ENCODE data around the gene PBX1. TPM values are rescaled to one million over a fixed set of nuclear protein-coding genes. Genes with fewer than 3 reads are reported as not detected.

Gene PBX1
- total and polyA plus RNA-seq, 2 experiments from 2014 or later = 40.0 to 104 TPM

- no peak for TF ChIP-seq ZNF462 (CRISPR knock-in tag; IDR thresholded peaks at IDR 0.05)
- TF ChIP-seq ZNF114 (CRISPR knock-in tag; IDR thresholded peaks at IDR 0.05) = no peak
Measured at GRCh38 chr1:164587617-164588501, 28.9 kb downstream of the PBX1 start (continued).

DNA sequence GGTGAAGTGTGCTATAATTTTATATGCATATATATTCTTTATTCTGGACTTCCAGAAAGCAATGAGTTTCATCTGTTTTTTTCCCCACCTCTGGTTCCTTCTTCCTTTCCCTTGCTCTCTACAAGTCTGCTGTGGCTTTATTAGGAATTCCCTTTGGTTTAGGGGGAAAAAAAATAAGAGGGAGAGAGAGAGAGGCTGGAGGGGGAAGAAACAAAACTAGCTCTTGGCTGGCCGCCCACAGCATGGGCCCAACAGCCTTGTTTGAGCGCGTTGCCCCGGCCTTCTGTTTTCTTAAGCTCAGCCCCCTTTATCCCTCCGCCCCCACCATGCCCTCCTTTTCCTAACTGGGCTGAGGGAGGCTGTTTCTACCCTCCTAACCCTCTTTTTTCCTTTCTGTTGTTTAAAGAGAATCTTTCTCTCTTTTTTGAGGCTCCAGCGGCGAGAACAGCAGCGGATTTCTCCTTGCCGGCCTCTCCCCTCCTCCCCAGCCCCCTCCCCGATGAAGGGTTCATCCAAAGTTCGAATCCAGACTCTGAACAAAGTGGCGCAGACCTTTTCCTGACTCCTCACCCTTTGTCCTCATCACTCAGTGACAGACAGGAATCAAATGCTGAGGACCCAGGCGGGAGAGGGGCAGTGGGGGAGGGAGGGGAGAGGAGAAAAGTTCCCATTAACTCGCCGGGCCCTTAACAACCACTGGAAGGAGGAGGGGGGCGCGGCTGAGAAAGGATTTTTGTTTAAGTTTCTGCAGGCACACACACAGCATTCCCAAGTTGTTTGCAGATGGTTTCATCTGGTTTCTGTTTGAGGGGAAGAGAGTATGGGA lies 29.7 kb downstream of the PBX1 start:
- H3K9me2 ChIP-seq (ENCODE audit: insufficient read depth) = no peaks in the 10 kb centered on the region
- peak overlapping the region; percentile 69 for H3K4me3 Mint-ChIP-seq
- peaks cover 20% of the 10 kb centered on the region for H3K27me3 Mint-ChIP-seq (ENCODE audit: insufficient read depth, low read depth, poor library complexity)
- H3F3A ChIP-seq (replicated peaks; ENCODE audit: low read depth) = peaks cover 10% of the 10 kb centered on the region; the same call in 1 of the 2 replicates
- H3K27me3 ChIP-seq (ENCODE audit: insufficient read depth) = no peaks in the 10 kb centered on the region
- H3K4me2 ChIP-seq = peak overlapping the region; percentile 74
- no peak overlapping the region for H2AFZ ChIP-seq
- H3K4me1 ChIP-seq (ENCODE audit: insufficient read depth) = peaks cover 92% of the 10 kb centered on the region
- H3K36me3 ChIP-seq (ENCODE audit: insufficient read depth) = no peaks in the 10 kb centered on the region
- ATAC-seq = peak; percentile 58
- H3K27ac Mint-ChIP-seq = peak overlapping the region; percentile 96
- H3K4me1 Mint-ChIP-seq = peaks cover 97% of the 10 kb centered on the region
- H4K20me1 ChIP-seq (replicated peaks; ENCODE audit: insufficient read depth) = peaks cover 5% of the 10 kb centered on the region
- H3K79me2 ChIP-seq (replicated peaks; ENCODE audit: insufficient read depth) = peaks cover 95% of the 10 kb centered on the region
- peak overlapping the region; percentile 94 for H3K27ac ChIP-seq (ENCODE audit: low read depth)
- peaks cover 40% of the 10 kb centered on the region for H3K36me3 Mint-ChIP-seq (ENCODE audit: low read depth)
- H3K4me3 ChIP-seq = peak overlapping the region; percentile 47
- peak; percentile 89 for DNase-seq (ENCODE audit: low spot score)
- no peaks in the 10 kb centered on the region for H3K9me3 Mint-ChIP-seq
- no peak for TF ChIP-seq JUNB (IDR thresholded peaks at IDR 0.05; ENCODE audit: unreplicated experiment)
- TF ChIP-seq, protein P1, sequence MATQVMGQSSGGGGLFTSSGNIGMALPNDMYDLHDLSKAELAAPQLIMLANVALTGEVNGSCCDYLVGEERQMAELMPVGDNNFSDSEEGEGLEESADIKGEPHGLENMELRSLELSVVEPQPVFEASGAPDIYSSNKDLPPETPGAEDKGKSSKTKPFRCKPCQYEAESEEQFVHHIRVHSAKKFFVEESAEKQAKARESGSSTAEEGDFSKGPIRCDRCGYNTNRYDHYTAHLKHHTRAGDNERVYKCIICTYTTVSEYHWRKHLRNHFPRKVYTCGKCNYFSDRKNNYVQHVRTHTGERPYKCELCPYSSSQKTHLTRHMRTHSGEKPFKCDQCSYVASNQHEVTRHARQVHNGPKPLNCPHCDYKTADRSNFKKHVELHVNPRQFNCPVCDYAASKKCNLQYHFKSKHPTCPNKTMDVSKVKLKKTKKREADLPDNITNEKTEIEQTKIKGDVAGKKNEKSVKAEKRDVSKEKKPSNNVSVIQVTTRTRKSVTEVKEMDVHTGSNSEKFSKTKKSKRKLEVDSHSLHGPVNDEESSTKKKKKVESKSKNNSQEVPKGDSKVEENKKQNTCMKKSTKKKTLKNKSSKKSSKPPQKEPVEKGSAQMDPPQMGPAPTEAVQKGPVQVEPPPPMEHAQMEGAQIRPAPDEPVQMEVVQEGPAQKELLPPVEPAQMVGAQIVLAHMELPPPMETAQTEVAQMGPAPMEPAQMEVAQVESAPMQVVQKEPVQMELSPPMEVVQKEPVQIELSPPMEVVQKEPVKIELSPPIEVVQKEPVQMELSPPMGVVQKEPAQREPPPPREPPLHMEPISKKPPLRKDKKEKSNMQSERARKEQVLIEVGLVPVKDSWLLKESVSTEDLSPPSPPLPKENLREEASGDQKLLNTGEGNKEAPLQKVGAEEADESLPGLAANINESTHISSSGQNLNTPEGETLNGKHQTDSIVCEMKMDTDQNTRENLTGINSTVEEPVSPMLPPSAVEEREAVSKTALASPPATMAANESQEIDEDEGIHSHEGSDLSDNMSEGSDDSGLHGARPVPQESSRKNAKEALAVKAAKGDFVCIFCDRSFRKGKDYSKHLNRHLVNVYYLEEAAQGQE (IDR thresholded peaks at IDR 0.05; ENCODE audit: unreplicated experiment) = no peak
- no peak for TF ChIP-seq CREB1 (CRISPR knock-in tag; IDR thresholded peaks at IDR 0.05; ENCODE audit: low read depth)

Measured in GM23338 (cell line).